GM18511 (cell line): Measurements from ENCODE around the gene DZIP1.
"Not testable (repeated sequence)": the region's sequence is repeated elsewhere in the genome, so short reads cannot be mapped to it uniquely, and the experiment has no call there.

ENCODE experiments used
- ATAC-seq: cut with Tn5 transposase; IDR thresholded peaks from one replicate; pipeline ENCODE4 v1.9.1; 2021; ENCODE audit warnings: mild to moderate bottlenecking, moderate library complexity; ENCODE audit not compliant: unreplicated experiment

DZIP1 gene

GRCh38 chr13:95604556-95604915 is 40.0 kb downstream of the DZIP1 start:
- no peak for ATAC-seq

- no peak for ATAC-seq
Observed at GRCh38 chr13:95603887-95604555, 40.5 kb downstream of the DZIP1 start.

GRCh38 chr13:95601906-95602305 is 42.6 kb downstream of the DZIP1 start:
- no peak for ATAC-seq

GRCh38 chr13:95601216-95601615 is 43.3 kb downstream of the DZIP1 start:
- no peak for ATAC-seq

GRCh38 chr13:95596701-95597100 is 47.8 kb downstream of the DZIP1 start:
- no peak for ATAC-seq

- no peak for ATAC-seq
Observed at GRCh38 chr13:95593462-95593861, 51.0 kb downstream of the DZIP1 start.

GRCh38 chr13:95588721-95589120 is 55.8 kb downstream of the DZIP1 start:
- ATAC-seq = no peak

- no peak for ATAC-seq
Observed at GRCh38 chr13:95588134-95588533, 56.4 kb downstream of the DZIP1 start.

GRCh38 chr13:95585867-95586266 is 58.6 kb downstream of the DZIP1 start:
- ATAC-seq = no peak

- ATAC-seq = peak; percentile 89
Observed at GRCh38 chr13:95579303-95579702, 65.2 kb downstream of the DZIP1 start.

- ATAC-seq = no peak
Observed at GRCh38 chr13:95573221-95573620, 71.3 kb downstream of the DZIP1 start.

- ATAC-seq = no peak
Observed at GRCh38 chr13:95571941-95572340, 72.6 kb downstream of the DZIP1 start.

- no peak for ATAC-seq
Observed at GRCh38 chr13:95570016-95570415, 74.5 kb downstream of the DZIP1 start.

- peak; percentile 62 for ATAC-seq
Observed at GRCh38 chr13:95568131-95568530, 76.4 kb downstream of the DZIP1 start.

GRCh38 chr13:95565758-95566157 is 78.7 kb downstream of the DZIP1 start:
- not testable (repeated sequence) for ATAC-seq

GRCh38 chr13:95564733-95565291 is 79.7 kb downstream of the DZIP1 start:
- no peak for ATAC-seq

GRCh38 chr13:95564091-95564490 is 80.4 kb downstream of the DZIP1 start:
- ATAC-seq = no peak

GRCh38 chr13:95560387-95560786 is 84.1 kb downstream of the DZIP1 start:
- ATAC-seq = no peak

- no peak for ATAC-seq
Observed at GRCh38 chr13:95559100-95559499, 85.4 kb downstream of the DZIP1 start.

- no peak for ATAC-seq
Observed at GRCh38 chr13:95557013-95557412, 87.5 kb downstream of the DZIP1 start.

- no peak for ATAC-seq
Observed at GRCh38 chr13:95553581-95554385, 90.7 kb downstream of the DZIP1 start.
